MM.1S (cell line): ENCODE data around the gene CCR6.

Experiments used
- EZH2 ChIP-seq: fragments of 300-600 bp; sonication (generic); optimal IDR thresholded peaks from 2 replicates; pipeline ENCODE3; 2017; ENCODE audit warnings: low read depth, mild to moderate bottlenecking, antibody characterized with exemption, low read length, mixed read lengths
- EZH2phosphoT487 ChIP-seq: fragments of 300-600 bp; sonication (generic); IDR thresholded peaks from 2 replicates; pipeline ENCODE4 v1.6.1; 2018; ENCODE audit warnings: antibody characterized with exemption, low read length
- TF ChIP-seq, protein P1 (sequence below): fragments of 300-600 bp; sonication (generic); IDR thresholded peaks from 2 replicates; pipeline ENCODE4 v1.5.1; 2016; ENCODE audit warnings: antibody characterized with exemption, low read length, mixed read lengths

DNA sequence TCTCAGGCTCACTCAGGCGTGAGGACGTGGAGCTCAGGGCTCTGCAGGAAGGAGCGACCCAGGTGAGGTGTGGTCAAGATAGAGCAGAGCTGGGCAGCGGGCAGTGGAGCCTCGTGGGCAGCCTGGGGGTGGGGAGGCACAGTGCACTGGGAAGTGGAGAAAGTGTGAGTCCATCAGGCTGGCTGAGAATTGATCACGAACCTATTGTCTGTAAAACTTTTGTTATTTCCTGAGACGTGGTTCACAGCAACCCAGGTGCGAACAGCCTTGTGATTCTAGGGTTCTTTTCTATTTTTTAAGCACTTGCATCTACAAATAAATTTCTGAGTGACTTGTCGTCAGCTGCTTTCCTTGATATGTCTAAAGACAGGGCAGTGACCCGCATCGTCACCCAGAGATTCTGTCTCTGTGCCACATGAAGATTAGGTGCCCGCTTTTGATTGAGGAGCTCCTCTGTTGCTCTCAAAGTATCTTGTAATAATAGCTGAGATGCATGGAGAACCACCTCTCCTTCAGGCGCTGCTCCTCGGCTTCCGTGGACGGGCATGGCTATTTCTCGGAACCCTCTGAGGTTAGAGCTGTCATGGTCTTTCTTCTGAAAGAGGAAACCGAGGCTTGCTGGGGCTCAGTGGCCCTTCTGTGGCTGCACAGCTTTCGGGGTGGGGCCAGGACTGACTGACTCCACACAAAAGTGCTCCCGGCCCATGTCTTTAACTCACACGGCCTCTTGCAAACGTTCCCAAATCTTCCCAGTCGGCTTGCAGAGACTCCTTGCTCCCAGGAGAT, 662 bp upstream of the CCR6 start:
- TF ChIP-seq, protein P1, sequence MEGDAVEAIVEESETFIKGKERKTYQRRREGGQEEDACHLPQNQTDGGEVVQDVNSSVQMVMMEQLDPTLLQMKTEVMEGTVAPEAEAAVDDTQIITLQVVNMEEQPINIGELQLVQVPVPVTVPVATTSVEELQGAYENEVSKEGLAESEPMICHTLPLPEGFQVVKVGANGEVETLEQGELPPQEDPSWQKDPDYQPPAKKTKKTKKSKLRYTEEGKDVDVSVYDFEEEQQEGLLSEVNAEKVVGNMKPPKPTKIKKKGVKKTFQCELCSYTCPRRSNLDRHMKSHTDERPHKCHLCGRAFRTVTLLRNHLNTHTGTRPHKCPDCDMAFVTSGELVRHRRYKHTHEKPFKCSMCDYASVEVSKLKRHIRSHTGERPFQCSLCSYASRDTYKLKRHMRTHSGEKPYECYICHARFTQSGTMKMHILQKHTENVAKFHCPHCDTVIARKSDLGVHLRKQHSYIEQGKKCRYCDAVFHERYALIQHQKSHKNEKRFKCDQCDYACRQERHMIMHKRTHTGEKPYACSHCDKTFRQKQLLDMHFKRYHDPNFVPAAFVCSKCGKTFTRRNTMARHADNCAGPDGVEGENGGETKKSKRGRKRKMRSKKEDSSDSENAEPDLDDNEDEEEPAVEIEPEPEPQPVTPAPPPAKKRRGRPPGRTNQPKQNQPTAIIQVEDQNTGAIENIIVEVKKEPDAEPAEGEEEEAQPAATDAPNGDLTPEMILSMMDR: no peak
- TF ChIP-seq EZH2 (no peak), EZH2phosphoT487 (no peak)
